Endothelial cell of umbilical vein (primary cell): Measurements from ENCODE around the gene MMP25.

Source experiments
- CTCF ChIP-seq, 2 donors: IDR thresholded peaks; 1 replicate in 1 of 2; 2 replicates in 1 of 2; pipeline ENCODE4 v1.5.1; 2011; ENCODE audit warnings: low read length in 2 of 2, mild to moderate bottlenecking in 2 of 2, moderate library complexity in 2 of 2, control low read depth in 1 of 2, inconsistent platforms in 1 of 2, low read depth in 1 of 2; ENCODE audit not compliant: insufficient read depth in 1 of 2; ENCODE audit errors: extremely low read depth in 1 of 2
- EZH2 ChIP-seq: IDR thresholded peaks from 2 replicates; pipeline ENCODE4 v1.6.1; 2012; ENCODE audit warnings: borderline replicate concordance, low read depth, mild to moderate bottlenecking, moderate library complexity, low read length, inconsistent platforms; ENCODE audit not compliant: severe bottlenecking
- GATA2 ChIP-seq: IDR thresholded peaks from 2 replicates; pipeline ENCODE4 v1.7.0; 2011; ENCODE audit warnings: low read depth, mild to moderate bottlenecking, moderate library complexity, mixed read lengths, low read length; ENCODE audit not compliant: insufficient read length, insufficient read depth
- MAX ChIP-seq: IDR thresholded peaks from 2 replicates; pipeline ENCODE4 v1.6.1; 2011; ENCODE audit not compliant: insufficient read depth, insufficient read length
- MYC ChIP-seq: IDR thresholded peaks from one replicate; pipeline ENCODE4 v1.6.1; 2011; ENCODE audit warnings: mild to moderate bottlenecking, low read depth, low read length
- POLR2A ChIP-seq: IDR thresholded peaks from 2 replicates; pipeline ENCODE4 v1.6.1; 2012; ENCODE audit warnings: low read depth, mild to moderate bottlenecking, control low read depth, low read length
- POLR2AphosphoS5 ChIP-seq: IDR thresholded peaks from 2 replicates; pipeline ENCODE4 v1.6.1; 2012; ENCODE audit warnings: low read depth, mild to moderate bottlenecking, control low read depth, low read length, moderate library complexity; ENCODE audit not compliant: insufficient read depth

GRCh38 chr16:3094289-3095027, 48.1 kb downstream of the MMP25 start:
- peak; percentile 61 to 70 for TF ChIP-seq CTCF (IDR thresholded peaks at IDR 0.05; ENCODE audit: extremely low read depth in 1 of 2, insufficient read depth in 1 of 2, low read depth in 1 of 2, low read length in 2 of 2)
- TF ChIP-seq POLR2AphosphoS5, result no peak
- TF ChIP-seq GATA2, result no peak
- no peak for TF ChIP-seq MAX
- TF ChIP-seq MYC, result no peak
- TF ChIP-seq POLR2A, result no peak
- TF ChIP-seq EZH2, result no peak
